ENCODE results near the gene SNCAIP.

- TF ChIP-seq POLR2AphosphoS5 (IDR thresholded peaks at IDR 0.05; ENCODE audit: low read depth, low read length) (no peak), SPI1 (IDR thresholded peaks at IDR 0.05; ENCODE audit: low read depth, low read length) (no peak), POLR2A (IDR thresholded peaks at IDR 0.05; ENCODE audit: low read depth, low read length) (no peak), TAF1 (IDR thresholded peaks at IDR 0.05; ENCODE audit: low read depth, low read length) (no peak), POU2F2 (IDR thresholded peaks at IDR 0.05; ENCODE audit: low read depth, low read length) (no peak), PAX5 (IDR thresholded peaks at IDR 0.05; ENCODE audit: insufficient read depth, low read length, severe bottlenecking) (no peak)
Measured at GRCh38 chr5:122315521-122315920, 3.5 kb downstream of the SNCAIP start.
